ENCODE results near the gene MIA. TPM values are rescaled to one million over a fixed set of nuclear protein-coding genes. Genes with fewer than 3 reads are reported as not detected.
A peak's percentile ranks its signal among the peaks of the same experiment; 100 is the strongest.
"Not testable (repeated sequence)": the region's sequence is repeated elsewhere in the genome, so short reads cannot be mapped to it uniquely, and the experiment has no call there.

Gene MIA
- total RNA-seq, 1 donor from 2014 or later = 1.6 TPM

- no peak for TF ChIP-seq CTCF (IDR thresholded peaks at IDR 0.05; ENCODE audit: insufficient read depth, low read length, severe bottlenecking)
- Histone ChIP-seq H3K4me3 (ENCODE audit: low read depth, low read length) (peak overlapping the region; percentile 82), H3K27me3 (ENCODE audit: control insufficient read depth, insufficient read depth, low read length) (no peaks in the 10 kb centered on the region), H3K36me3 (ENCODE audit: control insufficient read depth, insufficient read depth, low read length) (peaks cover 3% of the 10 kb centered on the region)
- DNase-seq (ENCODE audit: low read depth) (peak; percentile 55), FAIRE-seq (no peak)
Measured at GRCh38 chr19:40778706-40779284, 3.5 kb downstream of the MIA start.

GRCh38 chr19:40780582-40780981, 5.3 kb downstream of the MIA start:
- Histone ChIP-seq H3K27me3 (ENCODE audit: control insufficient read depth, insufficient read depth, low read length) (no peaks in the 10 kb centered on the region), H3K36me3 (ENCODE audit: control insufficient read depth, insufficient read depth, low read length) (peaks cover 3% of the 10 kb centered on the region), H3K4me3 (ENCODE audit: low read depth, low read length) (no peak overlapping the region)
- DNase-seq (ENCODE audit: low read depth) = no peak
- no peak for TF ChIP-seq CTCF (IDR thresholded peaks at IDR 0.05; ENCODE audit: insufficient read depth, low read length, severe bottlenecking)
- FAIRE-seq = no peak

- no peak overlapping the region for H3K4me3 ChIP-seq (ENCODE audit: low read depth, low read length)
- no peaks in the 10 kb centered on the region for H3K27me3 ChIP-seq (ENCODE audit: control insufficient read depth, insufficient read depth, low read length)
- peaks cover 3% of the 10 kb centered on the region for H3K36me3 ChIP-seq (ENCODE audit: control insufficient read depth, insufficient read depth, low read length)
- FAIRE-seq (no peak), DNase-seq (ENCODE audit: low read depth) (no peak)
- TF ChIP-seq CTCF (IDR thresholded peaks at IDR 0.05; ENCODE audit: insufficient read depth, low read length, severe bottlenecking) = no peak
Measured at GRCh38 chr19:40781140-40781539, 5.8 kb downstream of the MIA start.

- Histone ChIP-seq H3K36me3 (ENCODE audit: control insufficient read depth, insufficient read depth, low read length) (peaks cover 5% of the 10 kb centered on the region), H3K4me3 (ENCODE audit: low read depth, low read length) (no peak overlapping the region), H3K27me3 (ENCODE audit: control insufficient read depth, insufficient read depth, low read length) (no peaks in the 10 kb centered on the region)
- DNase-seq (ENCODE audit: low read depth) (no peak), FAIRE-seq (no peak)
- no peak for TF ChIP-seq CTCF (IDR thresholded peaks at IDR 0.05; ENCODE audit: insufficient read depth, low read length, severe bottlenecking)
Measured at GRCh38 chr19:40783711-40784110, 8.4 kb downstream of the MIA start.

- not testable (repeated sequence) for H3K4me3 ChIP-seq (ENCODE audit: low read depth, low read length); DNase-seq (ENCODE audit: low read depth); H3K36me3 ChIP-seq (ENCODE audit: control insufficient read depth, insufficient read depth, low read length); FAIRE-seq; H3K27me3 ChIP-seq (ENCODE audit: control insufficient read depth, insufficient read depth, low read length)
Measured at GRCh38 chr19:40784146-40784545, 8.8 kb downstream of the MIA start.

- DNase-seq (ENCODE audit: low read depth) (no peak), FAIRE-seq (peak; percentile 73)
- Histone ChIP-seq H3K36me3 (ENCODE audit: control insufficient read depth, insufficient read depth, low read length) (peaks cover 7% of the 10 kb centered on the region), H3K27me3 (ENCODE audit: control insufficient read depth, insufficient read depth, low read length) (no peaks in the 10 kb centered on the region), H3K4me3 (ENCODE audit: low read depth, low read length) (no peak overlapping the region)
- TF ChIP-seq CTCF (IDR thresholded peaks at IDR 0.05; ENCODE audit: insufficient read depth, low read length, severe bottlenecking) = no peak
Measured at GRCh38 chr19:40785526-40785925, 10.2 kb downstream of the MIA start.
